Measurements from ENCODE around the gene ANKRD13A.
"Not testable (repeated sequence)": the region's sequence is repeated elsewhere in the genome, so short reads cannot be mapped to it uniquely, and the experiment has no call there.

The ANKRD13A gene

GRCh38 chr12:110079477-110080400, 80.5 kb downstream of the ANKRD13A start:
- peak; percentile 32 to 39 for DNase-seq (ENCODE audit: low read depth in 2 of 2)

GRCh38 chr12:110080410-110080809, 81.2 kb downstream of the ANKRD13A start:
- DNase-seq (ENCODE audit: low read depth in 2 of 2): no peak

- DNase-seq (ENCODE audit: low read depth in 2 of 2): no peak
Measured at GRCh38 chr12:110084314-110085015, 85.2 kb downstream of the ANKRD13A start.

- not testable (repeated sequence) for DNase-seq (ENCODE audit: low read depth in 2 of 2)
Measured at GRCh38 chr12:110088216-110088615, 89.0 kb downstream of the ANKRD13A start.

- no peak for DNase-seq (ENCODE audit: low read depth in 2 of 2)
Measured at GRCh38 chr12:110088936-110089335, 89.7 kb downstream of the ANKRD13A start.
